ENCODE data around the gene FSD1.

Gene FSD1

GRCh38 chr19:4365341-4365740, 60.9 kb downstream of the FSD1 start:
- TF ChIP-seq CTCF (IDR thresholded peaks at IDR 0.05; ENCODE audit: control insufficient read depth, extremely low read depth, insufficient read depth): no peak
- no peak for DNase-seq (ENCODE audit: low read depth)
- no peak overlapping the region for H3K4me3 ChIP-seq (ENCODE audit: low read depth, low read length)

GRCh38 chr19:4365791-4366665, 61.6 kb downstream of the FSD1 start:
- TF ChIP-seq CTCF (IDR thresholded peaks at IDR 0.05; ENCODE audit: control insufficient read depth, extremely low read depth, insufficient read depth): no peak

GRCh38 chr19:4366666-4367335, 62.4 kb downstream of the FSD1 start:
- DNase-seq (ENCODE audit: low read depth): no peak
- no peak overlapping the region for H3K4me3 ChIP-seq (ENCODE audit: low read depth, low read length)
- TF ChIP-seq CTCF (IDR thresholded peaks at IDR 0.05; ENCODE audit: control insufficient read depth, extremely low read depth, insufficient read depth): no peak

More at GRCh38 chr19:4365791-4366665, 61.6 kb downstream of the FSD1 start:
- H3K4me3 ChIP-seq (ENCODE audit: low read depth, low read length): no peak overlapping the region
- no peak for DNase-seq (ENCODE audit: low read depth)

GRCh38 chr19:4367336-4367723, 62.9 kb downstream of the FSD1 start:
- TF ChIP-seq CTCF (IDR thresholded peaks at IDR 0.05; ENCODE audit: control insufficient read depth, extremely low read depth, insufficient read depth): no peak
- no peak for DNase-seq (ENCODE audit: low read depth)
- H3K4me3 ChIP-seq (ENCODE audit: low read depth, low read length): no peak overlapping the region

GRCh38 chr19:4367781-4368127, 63.4 kb downstream of the FSD1 start:
- TF ChIP-seq CTCF (IDR thresholded peaks at IDR 0.05; ENCODE audit: control insufficient read depth, extremely low read depth, insufficient read depth): no peak
- H3K4me3 ChIP-seq (ENCODE audit: low read depth, low read length): no peak overlapping the region
- DNase-seq (ENCODE audit: low read depth): no peak

GRCh38 chr19:4368128-4368820, 63.9 kb downstream of the FSD1 start:
- H3K4me3 ChIP-seq (ENCODE audit: low read depth, low read length): no peak overlapping the region
- DNase-seq (ENCODE audit: low read depth): no peak
- TF ChIP-seq CTCF (IDR thresholded peaks at IDR 0.05; ENCODE audit: control insufficient read depth, extremely low read depth, insufficient read depth): no peak

All from LNCaP clone FGC (cell line).